Myocyte (in vitro differentiated cells): ENCODE data around the gene C7orf33. TPM values are rescaled to one million over a fixed set of nuclear protein-coding genes. Genes with fewer than 3 reads are reported as not detected.
A peak's percentile ranks its signal among the peaks of the same experiment; 100 is the strongest.
"Not testable (repeated sequence)": the region's sequence is repeated elsewhere in the genome, so short reads cannot be mapped to it uniquely, and the experiment has no call there.

ENCODE experiments used
- DNase-seq: peaks from one replicate; pipeline ENCODE4 v3.0.0-alpha.2; 2012; ENCODE audit warnings: low read depth
- polyA plus RNA-seq: library from polyadenylated mRNA; unstranded; fragments of >200 nt; gene quantifications from one replicate; pipeline ENCODE4 v1.2.1, GENCODE V29; 2012; ENCODE audit warnings: missing spikeins
- total RNA-seq: library from RNA; depleted of rRNA; stranded (reverse); fragments of >200 nt; gene quantifications from 2 replicates; pipeline ENCODE4 v1.2.3, GENCODE V29; 2014

The C7orf33 gene
- total RNA-seq: not detected in 2 replicates
- not detected for polyA plus RNA-seq

GRCh38 chr7:148590471-148590870, at the start of gene C7orf33:
TSS of gene C7orf33 (plus strand) at chr7:148590766. CDS start at chr7:148590926, 160 bp downstream.
- DNase-seq: no peak

GRCh38 chr7:148541891-148542504, 48.6 kb upstream of the C7orf33 start:
- DNase-seq: no peak

- no peak for DNase-seq
These were observed 47.3 kb upstream of the C7orf33 start for GRCh38 chr7:148543302-148543701.

- DNase-seq: no peak
These were observed 45.4 kb upstream of the C7orf33 start for GRCh38 chr7:148545172-148545571.

- DNase-seq: no peak
These were observed 44.6 kb upstream of the C7orf33 start for GRCh38 chr7:148545932-148546331.

GRCh38 chr7:148546857-148547256, 43.7 kb upstream of the C7orf33 start:
- no peak for DNase-seq

- DNase-seq: no peak
These were observed 42.6 kb upstream of the C7orf33 start for GRCh38 chr7:148547951-148548350.

- no peak for DNase-seq
These were observed 36.6 kb upstream of the C7orf33 start for GRCh38 chr7:148553979-148554378.

GRCh38 chr7:148556892-148557291, 33.7 kb upstream of the C7orf33 start:
- DNase-seq: no peak

- DNase-seq: no peak
These were observed 31.7 kb upstream of the C7orf33 start for GRCh38 chr7:148558914-148559313.

GRCh38 chr7:148561099-148561498, 29.5 kb upstream of the C7orf33 start:
- no peak for DNase-seq

- no peak for DNase-seq
These were observed 26.8 kb upstream of the C7orf33 start for GRCh38 chr7:148563583-148564274.

GRCh38 chr7:148564275-148564951, 26.2 kb upstream of the C7orf33 start:
- DNase-seq: peak; percentile 32

- DNase-seq: no peak
These were observed 23.8 kb upstream of the C7orf33 start for GRCh38 chr7:148566736-148567135.

GRCh38 chr7:148567524-148567923, 23.0 kb upstream of the C7orf33 start:
- no peak for DNase-seq

- DNase-seq: no peak
These were observed 20.1 kb upstream of the C7orf33 start for GRCh38 chr7:148570510-148570909.

- DNase-seq: not testable (repeated sequence)
These were observed 19.6 kb upstream of the C7orf33 start for GRCh38 chr7:148570973-148571372.

GRCh38 chr7:148571381-148571780, 19.2 kb upstream of the C7orf33 start:
- DNase-seq: no peak

- DNase-seq: no peak
These were observed 18.5 kb upstream of the C7orf33 start for GRCh38 chr7:148572067-148572522.

GRCh38 chr7:148573581-148573980, 17.0 kb upstream of the C7orf33 start:
- not testable (repeated sequence) for DNase-seq

GRCh38 chr7:148575640-148576411, 14.7 kb upstream of the C7orf33 start:
- peak; percentile 81 for DNase-seq
